Esophagus squamous epithelium (tissue), 4 donors: ENCODE measurements around the gene RNF17.

Experiments used
- POLR2A ChIP-seq, 4 donors: fragments of 450-650 bp; IDR thresholded peaks; one replicate each; pipeline ENCODE4 v1.6.1; 2017; ENCODE audit warnings: antibody characterized with exemption in 4 of 4, mild to moderate bottlenecking in 4 of 4, moderate library complexity in 3 of 4
- TF ChIP-seq, protein P1 (sequence below), 6 experiments: fragments of 450-650 bp in 4 of 6; fragments of 200-600 bp in 2 of 6; sonication (generic) in 2 of 6; IDR thresholded peaks; one replicate each; pipeline ENCODE4 v1.5.1; 2016 to 2019; ENCODE audit warnings: antibody characterized with exemption in 6 of 6, mild to moderate bottlenecking in 4 of 6, moderate library complexity in 4 of 6

DNA sequence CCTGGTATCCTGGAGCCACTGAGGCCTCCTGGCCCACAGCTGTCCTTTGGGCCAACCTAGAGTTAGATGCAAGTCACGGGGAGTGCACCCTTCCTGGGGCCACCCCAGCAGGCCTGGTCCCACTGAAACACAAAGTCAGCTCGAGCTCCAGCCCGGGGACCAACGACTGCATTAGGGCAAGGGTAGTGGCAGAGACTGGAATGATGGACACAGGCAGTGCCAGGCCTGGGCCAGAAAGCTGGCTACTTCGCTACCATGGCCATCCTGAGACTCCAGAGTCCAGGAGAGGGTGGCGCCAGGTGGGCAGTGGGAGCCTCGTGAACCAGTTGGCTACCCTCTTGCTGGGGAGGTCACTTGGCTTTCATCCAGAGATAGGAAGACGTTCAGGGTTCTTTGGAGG, 22.2 kb upstream of the RNF17 start:
- TF ChIP-seq POLR2A (IDR thresholded peaks at IDR 0.05), result no peak
- TF ChIP-seq, protein P1, sequence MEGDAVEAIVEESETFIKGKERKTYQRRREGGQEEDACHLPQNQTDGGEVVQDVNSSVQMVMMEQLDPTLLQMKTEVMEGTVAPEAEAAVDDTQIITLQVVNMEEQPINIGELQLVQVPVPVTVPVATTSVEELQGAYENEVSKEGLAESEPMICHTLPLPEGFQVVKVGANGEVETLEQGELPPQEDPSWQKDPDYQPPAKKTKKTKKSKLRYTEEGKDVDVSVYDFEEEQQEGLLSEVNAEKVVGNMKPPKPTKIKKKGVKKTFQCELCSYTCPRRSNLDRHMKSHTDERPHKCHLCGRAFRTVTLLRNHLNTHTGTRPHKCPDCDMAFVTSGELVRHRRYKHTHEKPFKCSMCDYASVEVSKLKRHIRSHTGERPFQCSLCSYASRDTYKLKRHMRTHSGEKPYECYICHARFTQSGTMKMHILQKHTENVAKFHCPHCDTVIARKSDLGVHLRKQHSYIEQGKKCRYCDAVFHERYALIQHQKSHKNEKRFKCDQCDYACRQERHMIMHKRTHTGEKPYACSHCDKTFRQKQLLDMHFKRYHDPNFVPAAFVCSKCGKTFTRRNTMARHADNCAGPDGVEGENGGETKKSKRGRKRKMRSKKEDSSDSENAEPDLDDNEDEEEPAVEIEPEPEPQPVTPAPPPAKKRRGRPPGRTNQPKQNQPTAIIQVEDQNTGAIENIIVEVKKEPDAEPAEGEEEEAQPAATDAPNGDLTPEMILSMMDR (IDR thresholded peaks at IDR 0.05), result no peak
